Retinal pigment epithelial cell (primary cell): ENCODE measurements around the gene UBE2Q2.
A peak's percentile ranks its signal among the peaks of the same experiment; 100 is the strongest.
"Not testable (repeated sequence)": the region's sequence is repeated elsewhere in the genome, so short reads cannot be mapped to it uniquely, and the experiment has no call there.

Experiments
- DNase-seq: peaks from one replicate; pipeline ENCODE4 v3.0.0-alpha.2; 2010; ENCODE audit warnings: low read depth
- H3K4me3 ChIP-seq: 2 replicates; pipeline ENCODE4 v1.5.1; 2011; ENCODE audit warnings: mild to moderate bottlenecking, low read length, control low read depth, moderate library complexity
- TF ChIP-seq, protein P1 (sequence below): conservative IDR thresholded peaks from 2 replicates; pipeline ENCODE4 v1.5.1; 2011; ENCODE audit warnings: low read depth, low read length, control low read depth, inconsistent platforms

UBE2Q2 gene

DNA sequence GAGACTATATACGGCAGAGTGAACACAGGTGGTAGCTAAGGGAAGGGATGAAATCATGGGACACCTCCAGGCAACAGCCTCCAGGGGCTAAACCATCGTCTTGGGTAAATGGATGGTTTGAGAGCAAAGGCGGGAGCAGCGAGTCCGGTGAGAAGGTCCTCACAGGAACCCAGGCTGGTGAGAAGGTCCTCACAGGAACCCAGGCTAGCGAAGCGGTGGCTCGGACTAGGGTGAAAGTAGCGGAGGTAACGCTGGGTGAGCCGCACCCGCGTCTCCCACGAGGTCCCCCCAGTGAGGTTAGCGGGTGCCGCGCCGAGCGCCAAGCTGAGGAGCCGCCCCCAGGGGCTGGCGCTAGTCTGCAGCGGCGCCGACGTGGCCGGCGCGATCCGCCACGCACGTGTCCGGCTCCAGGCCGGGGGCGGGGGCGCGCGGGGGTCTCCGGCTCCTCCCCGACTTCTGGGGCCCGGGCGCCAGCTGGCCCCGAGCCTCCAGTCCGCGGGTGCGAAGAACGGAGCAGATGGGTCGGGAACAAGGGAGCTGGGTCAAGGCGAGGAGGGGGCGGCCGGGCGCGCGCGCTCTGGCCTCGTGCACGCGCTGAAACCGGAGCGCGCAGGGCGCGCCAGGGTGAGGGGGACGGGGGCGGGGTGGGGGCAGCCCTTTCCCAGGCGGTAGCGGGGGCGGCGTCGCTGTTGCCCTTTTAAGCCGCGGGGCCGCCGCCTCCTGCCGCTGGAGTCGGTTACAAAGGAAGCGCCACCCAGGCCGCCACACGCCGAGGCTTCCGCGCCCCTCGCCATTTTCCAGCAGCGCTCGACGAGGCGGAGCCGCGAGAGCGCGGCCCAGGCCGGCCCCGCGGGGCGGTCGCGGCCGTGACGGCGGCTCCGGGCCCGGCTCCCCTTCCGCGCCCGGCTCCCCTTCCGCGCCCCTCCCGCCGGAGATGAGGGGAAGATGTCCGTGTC is at the start of gene UBE2Q2:
Gene UBE2Q2 (plus strand): TSS at position 726 of the 956 bp plus-strand sequence. CDS start 220 bp downstream, at position 946.
- DNase-seq: no peak
- TF ChIP-seq, protein P1, sequence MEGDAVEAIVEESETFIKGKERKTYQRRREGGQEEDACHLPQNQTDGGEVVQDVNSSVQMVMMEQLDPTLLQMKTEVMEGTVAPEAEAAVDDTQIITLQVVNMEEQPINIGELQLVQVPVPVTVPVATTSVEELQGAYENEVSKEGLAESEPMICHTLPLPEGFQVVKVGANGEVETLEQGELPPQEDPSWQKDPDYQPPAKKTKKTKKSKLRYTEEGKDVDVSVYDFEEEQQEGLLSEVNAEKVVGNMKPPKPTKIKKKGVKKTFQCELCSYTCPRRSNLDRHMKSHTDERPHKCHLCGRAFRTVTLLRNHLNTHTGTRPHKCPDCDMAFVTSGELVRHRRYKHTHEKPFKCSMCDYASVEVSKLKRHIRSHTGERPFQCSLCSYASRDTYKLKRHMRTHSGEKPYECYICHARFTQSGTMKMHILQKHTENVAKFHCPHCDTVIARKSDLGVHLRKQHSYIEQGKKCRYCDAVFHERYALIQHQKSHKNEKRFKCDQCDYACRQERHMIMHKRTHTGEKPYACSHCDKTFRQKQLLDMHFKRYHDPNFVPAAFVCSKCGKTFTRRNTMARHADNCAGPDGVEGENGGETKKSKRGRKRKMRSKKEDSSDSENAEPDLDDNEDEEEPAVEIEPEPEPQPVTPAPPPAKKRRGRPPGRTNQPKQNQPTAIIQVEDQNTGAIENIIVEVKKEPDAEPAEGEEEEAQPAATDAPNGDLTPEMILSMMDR: no peak
- peak within 1 kb of the TSS; percentile 86 for H3K4me3 ChIP-seq

GRCh38 chr15:75796321-75796720 is 46.9 kb upstream of the UBE2Q2 start:
- DNase-seq: no peak
- H3K4me3 ChIP-seq: no peak overlapping the region
- TF ChIP-seq, protein P1: no peak

GRCh38 chr15:75797146-75797545 is 46.1 kb upstream of the UBE2Q2 start:
- not testable (repeated sequence) for DNase-seq, H3K4me3 ChIP-seq

DNA sequence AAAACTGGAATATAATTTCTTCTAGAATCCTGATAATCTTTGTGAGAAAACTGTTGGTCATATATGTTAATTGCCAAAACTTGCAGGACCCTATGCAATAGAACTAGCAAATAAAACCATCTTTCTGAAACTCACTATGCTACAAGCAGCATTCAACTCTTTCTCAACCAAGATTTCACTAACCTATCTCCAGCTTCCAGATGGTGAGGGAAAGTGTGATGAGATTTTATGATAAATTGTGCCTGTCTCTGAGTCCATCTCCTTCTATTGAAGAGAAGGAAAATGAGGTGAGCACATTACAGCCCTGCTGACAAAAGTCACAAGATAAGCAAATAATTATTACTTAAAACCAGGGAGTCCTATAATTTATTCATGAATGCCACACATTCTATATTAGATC is 44.1 kb upstream of the UBE2Q2 start:
- no peak overlapping the region for H3K4me3 ChIP-seq
- DNase-seq: no peak
- TF ChIP-seq, protein P1: no peak

GRCh38 chr15:75800409-75800808 is 42.8 kb upstream of the UBE2Q2 start:
- DNase-seq, H3K4me3 ChIP-seq: not testable (repeated sequence)

DNA sequence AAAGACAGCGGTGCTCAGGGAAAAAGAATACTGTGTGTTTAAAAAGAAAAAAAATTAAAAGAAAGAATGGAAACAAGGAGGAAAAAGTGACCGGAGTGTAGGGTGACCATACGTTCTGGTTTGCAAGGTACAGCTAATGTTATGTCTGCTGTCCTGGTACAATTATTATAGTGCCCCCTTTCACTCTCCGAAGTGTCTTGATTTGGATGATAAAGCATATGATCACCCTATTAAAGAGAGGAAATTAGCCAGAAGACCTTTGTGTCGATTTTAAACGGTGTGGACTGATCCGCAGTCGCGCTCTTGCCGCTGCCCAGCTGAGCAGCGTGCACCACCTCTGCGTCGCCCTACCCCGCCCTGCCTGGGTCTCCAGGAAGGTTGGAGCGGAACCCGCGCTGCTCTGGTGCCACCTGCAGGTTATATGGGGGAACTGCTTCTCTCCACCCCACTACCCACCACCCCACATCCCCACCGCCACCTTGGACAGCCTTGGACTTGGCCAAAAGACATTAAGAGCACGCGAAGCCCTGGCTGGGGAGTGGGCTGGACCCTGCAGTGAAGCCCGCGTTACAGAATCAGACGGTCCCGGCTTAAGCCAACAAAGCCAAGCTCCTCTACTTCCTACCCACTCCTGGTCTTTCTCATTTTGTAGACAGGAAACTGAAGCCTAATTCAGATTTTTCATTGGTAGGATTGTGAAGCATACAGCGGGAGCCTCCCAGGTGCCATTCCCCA is 41.2 kb upstream of the UBE2Q2 start:
- peak overlapping the region; percentile 35 for H3K4me3 ChIP-seq
- no peak for DNase-seq
- TF ChIP-seq, protein P1: peak; percentile 81

DNA sequence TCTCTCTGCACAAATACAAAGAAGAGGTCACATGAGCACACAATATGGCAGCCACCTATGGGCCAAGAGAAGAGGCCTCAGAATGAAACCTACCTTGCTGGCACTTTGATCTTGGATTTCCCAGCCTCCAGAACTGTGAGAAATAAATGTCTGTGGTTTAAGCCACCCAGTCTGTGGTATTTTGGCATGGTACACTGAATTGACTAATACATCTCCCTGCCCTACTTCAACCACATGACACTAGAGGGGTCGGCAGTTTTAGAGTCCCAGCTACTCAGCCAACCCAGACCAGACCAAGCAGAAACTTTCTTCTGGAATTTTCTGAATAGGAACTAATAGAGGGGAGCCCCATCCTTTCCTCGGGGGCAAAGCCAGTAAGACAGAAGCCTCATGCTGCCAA is 35.8 kb upstream of the UBE2Q2 start:
- DNase-seq, H3K4me3 ChIP-seq: not testable (repeated sequence)

DNA sequence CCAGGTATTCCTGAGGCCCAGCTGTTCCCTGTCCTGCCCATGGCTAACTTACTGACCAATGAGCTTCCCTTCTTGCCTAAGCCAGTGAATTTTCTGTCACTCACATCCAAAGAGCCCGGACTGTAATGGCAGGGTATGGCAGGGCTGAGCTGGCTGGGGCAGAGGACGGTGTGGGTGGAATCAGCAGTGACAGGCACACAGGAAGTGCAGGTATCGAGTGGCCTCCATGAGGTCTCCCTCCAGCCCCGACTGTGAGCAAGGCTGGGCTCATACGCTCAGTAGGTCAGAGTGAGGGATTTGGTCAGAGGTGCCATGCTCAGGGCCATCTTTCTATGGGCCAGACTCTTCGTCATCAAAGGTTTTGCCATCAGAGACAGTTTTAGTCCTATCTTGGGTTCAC is 35.2 kb upstream of the UBE2Q2 start:
- not testable (repeated sequence) for H3K4me3 ChIP-seq, DNase-seq

- no peak for DNase-seq
- no peak overlapping the region for H3K4me3 ChIP-seq
- TF ChIP-seq, protein P1: no peak
Observed at GRCh38 chr15:75808563-75808962, 34.7 kb upstream of the UBE2Q2 start.
